DLD1 (cell line): Measurements from ENCODE around the gene DCDC1.

Experiments used
- in situ Hi-C: cut with HindIII; loops from 2 replicates; pipeline ENCODE4 v1.10.0; 2017; ENCODE audit warnings: low sequenced_read_pairs

Gene DCDC1

GRCh38 chr11:30861531-30861930 lies 508.0 kb downstream of the DCDC1 start:
- in situ Hi-C loops: no loop called here

GRCh38 chr11:30861064-30861463 lies 508.5 kb downstream of the DCDC1 start:
- in situ Hi-C loops: no loop called here

- in situ Hi-C loops: no loop called here
Observed at GRCh38 chr11:30860146-30860545, 509.4 kb downstream of the DCDC1 start.

DNA sequence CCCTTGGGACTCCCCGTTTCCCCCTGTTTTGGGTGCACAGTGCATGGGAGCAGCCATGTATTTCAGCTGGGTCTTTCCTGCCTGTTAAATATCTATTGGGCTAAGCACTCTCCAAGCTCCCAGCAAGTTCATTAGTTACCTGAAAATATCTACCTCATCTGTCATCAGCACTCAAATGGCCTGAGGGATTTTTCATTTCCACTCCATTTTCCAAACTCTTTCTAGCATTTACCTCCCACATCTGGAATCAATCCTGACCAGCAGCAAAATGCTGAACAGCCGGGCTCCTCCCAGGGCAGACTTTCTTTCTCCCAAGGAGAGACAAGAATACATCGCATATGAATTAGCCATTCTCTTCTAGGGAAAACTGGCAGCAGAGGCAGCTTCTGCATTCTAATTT lies 509.9 kb downstream of the DCDC1 start:
- in situ Hi-C loops: no loop called here

DNA sequence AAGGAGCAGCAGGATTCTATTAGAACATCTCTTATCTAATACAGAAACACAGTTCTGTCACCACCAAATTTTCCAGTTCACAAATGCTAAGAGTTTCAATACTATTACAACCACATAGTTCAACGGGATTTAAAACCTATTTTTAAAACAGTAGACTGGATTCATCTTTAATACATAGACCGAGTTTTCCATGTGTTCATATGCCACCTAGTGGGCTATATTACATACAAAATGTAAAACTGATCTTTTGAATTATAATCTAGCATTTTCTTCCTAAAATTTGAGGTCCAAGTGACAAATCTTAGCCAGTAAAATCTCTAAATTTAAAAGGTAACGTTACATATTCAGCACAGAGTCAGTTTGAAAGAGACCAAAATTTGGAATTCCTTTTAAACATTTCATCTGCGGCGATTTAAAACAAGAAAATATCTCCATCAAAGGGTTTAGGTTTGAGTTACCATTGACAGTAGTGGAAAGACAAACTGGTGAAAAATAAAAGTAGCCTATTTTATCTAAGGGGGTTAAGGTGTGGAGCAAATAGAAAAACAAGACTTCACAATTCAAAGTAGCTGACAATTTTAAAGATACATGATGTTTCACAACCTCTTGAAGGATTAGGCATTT lies 514.0 kb downstream of the DCDC1 start:
- in situ Hi-C loops: no loop called here

- in situ Hi-C loops: no loop called here
Observed at GRCh38 chr11:30853439-30853838, 516.1 kb downstream of the DCDC1 start.

GRCh38 chr11:30852645-30853044 lies 516.9 kb downstream of the DCDC1 start:
- in situ Hi-C loops: no loop called here

GRCh38 chr11:30852091-30852490 lies 517.4 kb downstream of the DCDC1 start:
- in situ Hi-C loops: no loop called here

- in situ Hi-C loops: no loop called here
Observed at GRCh38 chr11:30837252-30837651, 532.3 kb downstream of the DCDC1 start.

DNA sequence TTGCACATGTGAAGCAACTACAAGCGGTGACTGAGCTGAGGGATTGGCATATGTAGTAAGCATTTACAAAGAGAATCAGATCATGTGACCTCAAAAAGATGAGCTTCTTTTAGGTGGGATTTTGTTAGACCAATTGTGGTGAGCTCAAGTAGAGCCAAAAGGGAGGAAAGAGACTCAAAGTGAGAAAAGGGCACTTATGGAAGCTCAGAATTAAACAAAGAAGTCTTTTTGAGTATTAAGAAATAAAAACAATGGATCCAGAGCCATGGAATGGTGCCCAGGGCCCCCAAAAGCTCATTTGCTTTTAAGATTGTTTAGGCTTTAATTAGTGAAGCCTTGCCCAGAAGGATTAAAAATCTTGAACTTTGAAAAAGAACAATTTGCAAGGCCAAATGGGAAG lies 536.7 kb downstream of the DCDC1 start:
- in situ Hi-C loops: no loop called here

GRCh38 chr11:30830681-30831080 lies 538.9 kb downstream of the DCDC1 start:
- in situ Hi-C loops: no loop called here

GRCh38 chr11:30826911-30827310 lies 542.6 kb downstream of the DCDC1 start:
- in situ Hi-C loops: no loop called here

DNA sequence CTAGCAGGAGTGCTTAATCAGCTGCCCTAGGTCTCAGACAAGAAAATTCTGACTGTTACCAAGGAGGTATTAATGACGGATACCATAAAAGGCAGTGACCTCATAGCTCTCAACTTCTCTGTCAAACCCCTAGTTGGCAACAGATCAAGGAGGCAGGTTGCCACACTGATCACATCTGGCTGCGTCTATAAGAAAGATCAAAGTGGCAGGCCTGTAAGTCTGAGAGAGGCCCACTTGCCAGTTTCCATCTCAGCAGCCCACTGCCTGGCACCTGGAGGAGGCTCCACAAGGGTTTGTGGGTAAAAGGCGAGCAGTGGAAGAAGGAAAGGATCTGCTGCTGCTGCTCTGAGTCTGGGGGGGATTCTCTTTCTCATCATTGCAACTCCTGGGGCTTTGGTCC lies 543.8 kb downstream of the DCDC1 start:
- in situ Hi-C loops: no loop called here

DNA sequence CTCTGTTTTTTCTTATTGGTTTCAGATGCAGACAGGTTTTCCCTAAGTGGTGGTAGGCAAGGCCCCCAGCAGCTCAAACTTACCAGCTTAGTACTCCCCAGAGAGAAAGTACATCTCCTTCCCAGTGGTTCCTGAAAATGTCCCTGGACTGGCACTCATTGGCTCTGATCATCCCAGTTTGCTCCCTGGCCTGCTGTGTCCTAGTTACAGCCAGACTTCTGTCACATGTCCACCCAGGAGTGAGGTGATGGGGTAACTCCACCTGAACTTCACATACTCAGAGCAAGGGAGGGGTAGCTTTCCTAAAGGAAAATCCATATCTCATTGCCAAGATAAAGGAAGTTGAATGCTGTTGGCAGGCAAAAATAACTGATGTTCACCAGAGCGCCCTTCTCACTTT lies 546.4 kb downstream of the DCDC1 start:
- in situ Hi-C loops: no loop called here

GRCh38 chr11:30821438-30821965 lies 548.0 kb downstream of the DCDC1 start:
- in situ Hi-C loops: no loop called here

DNA sequence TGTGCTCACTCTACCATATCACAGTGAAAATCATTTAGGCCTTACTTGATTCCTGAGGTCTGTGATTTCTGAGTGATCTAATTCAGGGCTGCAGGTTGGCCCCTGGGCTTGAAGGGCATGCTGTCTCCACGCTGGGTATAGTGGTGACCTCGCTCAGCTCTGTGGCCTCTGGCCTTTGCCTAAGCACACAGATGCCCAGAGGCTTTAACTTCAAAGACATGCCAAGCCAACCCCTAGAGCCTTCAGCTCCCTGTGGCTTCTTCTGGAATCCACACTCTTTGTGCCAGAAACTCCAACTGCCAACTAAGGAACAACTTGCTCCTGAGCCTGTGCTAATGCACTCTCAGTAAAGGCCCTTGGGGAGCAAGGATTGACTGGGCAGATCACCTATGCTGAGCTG lies 550.8 kb downstream of the DCDC1 start:
- in situ Hi-C loops: no loop called here

DNA sequence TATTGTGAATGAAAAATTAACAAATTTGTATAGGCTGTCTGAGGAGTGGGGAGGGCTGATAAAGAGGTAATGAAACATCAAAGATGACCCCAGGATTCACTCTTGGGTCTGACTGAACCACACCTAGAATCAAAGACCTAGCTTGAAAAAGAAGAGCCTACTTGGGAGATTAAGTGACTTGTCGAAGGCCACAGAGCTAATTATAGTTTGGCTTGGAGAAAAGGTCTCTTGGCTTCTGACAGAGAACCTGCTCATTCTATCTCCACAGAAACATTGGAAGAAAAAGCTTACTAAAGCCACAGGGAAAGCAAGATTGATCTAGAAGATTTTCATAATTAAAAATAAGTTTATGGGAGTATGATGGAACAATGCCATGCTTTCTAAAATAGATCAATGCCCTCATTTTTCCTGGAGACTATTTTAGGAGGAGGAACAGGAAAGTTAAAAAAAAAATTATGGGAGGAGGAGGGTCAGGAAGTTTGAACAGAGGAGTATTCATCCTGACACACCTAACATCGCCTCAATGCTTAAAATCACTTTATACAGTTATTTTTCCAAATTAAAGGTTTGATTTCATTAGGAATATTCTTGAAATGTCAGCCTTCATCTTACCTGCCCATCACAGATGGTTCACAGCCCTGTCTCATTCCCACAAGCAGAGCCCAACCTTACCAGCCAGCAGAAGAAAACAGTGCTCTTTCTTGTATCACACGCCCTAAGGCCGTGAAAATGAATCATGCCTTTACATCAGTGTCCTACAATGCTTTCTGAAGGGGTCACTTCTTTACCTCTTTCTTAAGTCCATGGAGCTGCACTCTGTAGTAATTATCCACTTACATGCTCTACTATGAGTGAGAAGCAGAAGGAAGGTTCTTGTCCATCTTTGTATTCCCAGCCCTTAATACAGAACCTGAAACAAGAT lies 552.3 kb downstream of the DCDC1 start:
- in situ Hi-C loops: no loop called here

DNA sequence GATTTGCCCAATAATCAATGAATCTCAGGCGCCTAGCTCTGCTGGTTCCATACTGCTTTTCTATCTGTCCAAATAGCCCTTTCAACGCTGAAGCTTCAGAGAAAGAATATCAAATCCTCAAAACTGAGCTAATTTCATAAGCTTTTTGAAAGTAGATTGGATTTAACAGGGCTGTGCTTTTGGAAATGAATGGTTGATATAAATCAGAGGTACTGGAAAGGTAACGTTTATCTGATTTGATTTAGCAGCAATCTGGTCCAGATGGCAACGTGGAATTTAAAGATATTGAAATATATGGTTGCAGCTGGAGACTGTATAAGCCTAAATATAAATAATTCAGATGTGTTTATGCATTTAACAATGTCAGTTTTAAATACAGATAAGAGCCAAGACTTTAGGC lies 553.9 kb downstream of the DCDC1 start:
- in situ Hi-C loops: no loop called here

DNA sequence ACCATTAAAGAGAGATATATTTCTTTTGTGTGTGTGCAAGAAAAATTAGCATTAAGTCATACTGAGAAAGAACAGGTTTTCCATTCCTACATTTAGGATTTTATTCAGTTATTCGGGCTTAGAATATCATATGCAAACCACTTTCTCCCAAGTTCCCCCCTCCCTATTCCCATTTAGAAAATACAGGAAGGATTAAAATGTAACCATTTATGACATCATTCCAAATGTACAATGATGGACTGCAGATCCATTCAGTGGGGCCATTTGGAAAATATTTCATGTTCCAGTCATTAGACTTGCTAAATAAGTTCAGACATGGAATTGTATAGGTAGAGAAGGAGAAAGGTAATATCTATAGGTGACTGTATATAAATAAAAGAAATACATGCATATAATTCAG lies 554.8 kb downstream of the DCDC1 start:
- in situ Hi-C loops: no loop called here
